Endodermal cell (in vitro differentiated cells): ENCODE data around the gene WNK1. TPM values are rescaled to one million over a fixed set of nuclear protein-coding genes. Genes with fewer than 3 reads are reported as not detected.

Source experiments
- DNase-seq: peaks from one replicate; pipeline ENCODE4 v3.0.0-alpha.2; 2017
- H3K27ac ChIP-seq: 2 replicates; pipeline ENCODE4 v1.5.1; 2013; ENCODE audit warnings: mild to moderate bottlenecking, low read depth, low read length, moderate library complexity
- H3K27me3 ChIP-seq: 2 replicates; pipeline ENCODE4 v1.6.1; 2013; ENCODE audit warnings: mild to moderate bottlenecking, low read length, moderate library complexity; ENCODE audit not compliant: insufficient read depth, control insufficient read depth, poor library complexity, severe bottlenecking
- H3K36me3 ChIP-seq: 2 replicates; pipeline ENCODE4 v1.7.0; 2013; ENCODE audit warnings: mild to moderate bottlenecking, low read length, moderate library complexity; ENCODE audit not compliant: control insufficient read depth, insufficient read depth
- H3K4me1 ChIP-seq: one replicate; pipeline ENCODE4 v1.7.0; 2013; ENCODE audit warnings: low read length; ENCODE audit not compliant: control insufficient read depth, insufficient read depth
- H3K4me3 ChIP-seq: 2 replicates; pipeline ENCODE4 v1.5.1; 2013; ENCODE audit warnings: mild to moderate bottlenecking, low read length, moderate library complexity
- H3K9ac ChIP-seq: 2 replicates; pipeline ENCODE4 v1.6.1; 2013; ENCODE audit warnings: mild to moderate bottlenecking, low read length, moderate library complexity; ENCODE audit not compliant: poor library complexity, severe bottlenecking; ENCODE audit errors: extremely low read depth
- H3K9me3 ChIP-seq: 2 replicates; pipeline ENCODE4 v1.6.1; 2013; ENCODE audit warnings: mild to moderate bottlenecking, low read length, moderate library complexity; ENCODE audit not compliant: control insufficient read depth
- H3K27ac Mint-ChIP-seq: 2 replicates; pipeline ENCODE4 v1.8.0; 2020; ENCODE audit warnings: mixed read lengths
- H3K27me3 Mint-ChIP-seq: 2 replicates; pipeline ENCODE4 v1.8.0; 2021; ENCODE audit warnings: mild to moderate bottlenecking, mixed read lengths; ENCODE audit not compliant: insufficient read depth
- H3K36me3 Mint-ChIP-seq: 2 replicates; pipeline ENCODE4 v1.8.0; 2020; ENCODE audit warnings: low read depth, mixed read lengths
- H3K4me1 Mint-ChIP-seq: 2 replicates; pipeline ENCODE4 v1.8.0; 2020; ENCODE audit warnings: mixed read lengths
- H3K4me3 Mint-ChIP-seq: 2 replicates; pipeline ENCODE4 v1.8.0; 2020; ENCODE audit warnings: mild to moderate bottlenecking, moderate library complexity, mixed read lengths
- H3K9me3 Mint-ChIP-seq: 2 replicates; pipeline ENCODE4 v1.8.0; 2020; ENCODE audit warnings: mild to moderate bottlenecking, mixed read lengths
- CTCF ChIP-seq: fragments of 200-600 bp; sonication (generic); conservative IDR thresholded peaks from 2 replicates; pipeline ENCODE4 v1.5.0; 2021; ENCODE audit warnings: antibody characterized with exemption, mild to moderate bottlenecking
- WGBS, 2 experiments: methylation state at CpG; one replicate each; pipeline versions ENCODE4 v1.1.5 to v1.1.7; 2013; ENCODE audit warnings: missing lambda C conversion rate in 2 of 2, mixed read lengths in 1 of 2; ENCODE audit not compliant: insufficient coverage in 1 of 2, insufficient read length in 1 of 2; 5-methylcytosine and 5-hydroxymethylcytosine counted together
- total RNA-seq, 2 donors: library from RNA; stranded (reverse); fragmentation: NEBNext Ultra II Directional in 1 of 2; extraction: Animal tissue kit (Norgen Biotek cat#: 25700) in 1 of 2; gene quantifications; 2 replicates in 1 of 2; 3 replicates in 1 of 2; pipeline ENCODE4 v1.2.1, GENCODE V29; 2021

WNK1 gene
- total RNA-seq, 2 donors from 2014 or later, result 199 to 412 TPM

- WGBS, 2 experiments, result 92 to 100% methylated on average over 4 to 6 of the region's 7 CpGs
- H3K4me1 ChIP-seq, result no peaks in the 10 kb centered on the region
- H3K27me3 Mint-ChIP-seq, result no peaks in the 10 kb centered on the region
- H3K27me3 ChIP-seq, result no peaks in the 10 kb centered on the region
- no peak for DNase-seq
- no peak for TF ChIP-seq CTCF
- H3K4me1 Mint-ChIP-seq, result peaks cover 5% of the 10 kb centered on the region
- no peak overlapping the region for H3K27ac ChIP-seq
- no peaks in the 10 kb centered on the region for H3K9me3 ChIP-seq
- no peak overlapping the region for H3K27ac Mint-ChIP-seq
- no peaks in the 10 kb centered on the region for H3K36me3 Mint-ChIP-seq
- peaks cover 2% of the 10 kb centered on the region for H3K9me3 Mint-ChIP-seq
- H3K4me3 Mint-ChIP-seq, result no peak overlapping the region
- no peak overlapping the region for H3K4me3 ChIP-seq
- no peaks in the 10 kb centered on the region for H3K36me3 ChIP-seq
- H3K9ac ChIP-seq, result no peak overlapping the region
Observed at GRCh38 chr12:953776-954175, 201.4 kb downstream of the WNK1 start.

GRCh38 chr12:954741-955140 is 202.4 kb downstream of the WNK1 start:
- no peaks in the 10 kb centered on the region for H3K36me3 ChIP-seq
- no peak overlapping the region for H3K9ac ChIP-seq
- DNase-seq, result no peak
- H3K9me3 Mint-ChIP-seq, result peaks cover 2% of the 10 kb centered on the region
- no peaks in the 10 kb centered on the region for H3K27me3 Mint-ChIP-seq
- H3K27ac Mint-ChIP-seq, result no peak overlapping the region
- H3K36me3 Mint-ChIP-seq, result no peaks in the 10 kb centered on the region
- H3K27me3 ChIP-seq, result no peaks in the 10 kb centered on the region
- no peak overlapping the region for H3K4me3 Mint-ChIP-seq
- H3K27ac ChIP-seq, result no peak overlapping the region
- no peaks in the 10 kb centered on the region for H3K9me3 ChIP-seq
- H3K4me3 ChIP-seq, result no peak overlapping the region
- TF ChIP-seq CTCF, result no peak
- H3K4me1 Mint-ChIP-seq, result peaks cover 3% of the 10 kb centered on the region
- H3K4me1 ChIP-seq, result no peaks in the 10 kb centered on the region

- Histone ChIP-seq H3K9me3 (no peaks in the 10 kb centered on the region), H3K4me3 (no peak overlapping the region), H3K27me3 (no peaks in the 10 kb centered on the region), H3K9ac (no peak overlapping the region), H3K27ac (no peak overlapping the region), H3K36me3 (no peaks in the 10 kb centered on the region), H3K4me1 (no peaks in the 10 kb centered on the region)
- Mint-ChIP-seq H3K27me3 (no peaks in the 10 kb centered on the region), H3K4me1 (peaks cover 3% of the 10 kb centered on the region), H3K4me3 (no peak overlapping the region), H3K27ac (no peak overlapping the region), H3K9me3 (peaks cover 2% of the 10 kb centered on the region), H3K36me3 (no peaks in the 10 kb centered on the region)
- no peak for TF ChIP-seq CTCF
- no peak for DNase-seq
- WGBS, 2 experiments, result 80 to 97% methylated on average over 5 to 6 of the region's 6 CpGs
Observed at GRCh38 chr12:955939-956338, 203.6 kb downstream of the WNK1 start.
